Measurements from ENCODE around the gene TTC28.

- TF ChIP-seq, protein P1, sequence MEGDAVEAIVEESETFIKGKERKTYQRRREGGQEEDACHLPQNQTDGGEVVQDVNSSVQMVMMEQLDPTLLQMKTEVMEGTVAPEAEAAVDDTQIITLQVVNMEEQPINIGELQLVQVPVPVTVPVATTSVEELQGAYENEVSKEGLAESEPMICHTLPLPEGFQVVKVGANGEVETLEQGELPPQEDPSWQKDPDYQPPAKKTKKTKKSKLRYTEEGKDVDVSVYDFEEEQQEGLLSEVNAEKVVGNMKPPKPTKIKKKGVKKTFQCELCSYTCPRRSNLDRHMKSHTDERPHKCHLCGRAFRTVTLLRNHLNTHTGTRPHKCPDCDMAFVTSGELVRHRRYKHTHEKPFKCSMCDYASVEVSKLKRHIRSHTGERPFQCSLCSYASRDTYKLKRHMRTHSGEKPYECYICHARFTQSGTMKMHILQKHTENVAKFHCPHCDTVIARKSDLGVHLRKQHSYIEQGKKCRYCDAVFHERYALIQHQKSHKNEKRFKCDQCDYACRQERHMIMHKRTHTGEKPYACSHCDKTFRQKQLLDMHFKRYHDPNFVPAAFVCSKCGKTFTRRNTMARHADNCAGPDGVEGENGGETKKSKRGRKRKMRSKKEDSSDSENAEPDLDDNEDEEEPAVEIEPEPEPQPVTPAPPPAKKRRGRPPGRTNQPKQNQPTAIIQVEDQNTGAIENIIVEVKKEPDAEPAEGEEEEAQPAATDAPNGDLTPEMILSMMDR (IDR thresholded peaks at IDR 0.05; ENCODE audit: poor library complexity, severe bottlenecking), result no peak
- TF ChIP-seq MXI1 (conservative IDR thresholded peaks at IDR 0.05; ENCODE audit: poor library complexity, severe bottlenecking), result no peak
- no peak for TF ChIP-seq POLR2AphosphoS5 (IDR thresholded peaks at IDR 0.05)
- TF ChIP-seq RAD21 (conservative IDR thresholded peaks at IDR 0.05), result no peak
- TF ChIP-seq EZH2 (IDR thresholded peaks at IDR 0.05; ENCODE audit: borderline replicate concordance, insufficient read depth, low read length, poor library complexity, severe bottlenecking), result no peak
- no peak for TF ChIP-seq EP300 (conservative IDR thresholded peaks at IDR 0.05; ENCODE audit: poor library complexity, severe bottlenecking)
- TF ChIP-seq TAF1 (IDR thresholded peaks at IDR 0.05; ENCODE audit: low read depth), result no peak
- TF ChIP-seq REST (IDR thresholded peaks at IDR 0.05; ENCODE audit: borderline replicate concordance), result no peak
- no peak for TF ChIP-seq SMC3 (conservative IDR thresholded peaks at IDR 0.05; ENCODE audit: poor library complexity)
These were observed 439.7 kb downstream of the TTC28 start for GRCh38 chr22:28239941-28240340.

Measured in neural cell (in vitro differentiated cells).